RWPE2 (cell line): Measurements from ENCODE around the gene NEDD4L.

Source experiments
- ATAC-seq: fragments of 200-7000 bp; cut with Tn5 transposase; 3 replicates; pipeline ENCODE4 v1.9.1; 2021; ENCODE audit warnings: low read depth
- DNase-seq: peaks from one replicate; pipeline ENCODE4 v3.0.0-alpha.2; 2020; ENCODE audit warnings: low spot score
- H3K27ac ChIP-seq: fragments of 450-650 bp; 2 replicates; pipeline ENCODE4 v1.5.1; 2017; ENCODE audit warnings: mild to moderate bottlenecking; ENCODE audit not compliant: poor library complexity, severe bottlenecking
- H3K27me3 ChIP-seq: fragments of 250-450 bp; sonication (Bioruptor Pico); 2 replicates; pipeline ENCODE4 v1.5.1; 2021; ENCODE audit warnings: mild to moderate bottlenecking, moderate library complexity; ENCODE audit not compliant: insufficient read depth, poor library complexity, severe bottlenecking
- H3K36me3 ChIP-seq: fragments of 250-450 bp; sonication (Bioruptor Pico); 2 replicates; pipeline ENCODE4 v1.5.1; 2020; ENCODE audit warnings: low read depth, mild to moderate bottlenecking, moderate library complexity
- H3K4me1 ChIP-seq: fragments of 250-450 bp; sonication (Bioruptor Pico); 2 replicates; pipeline ENCODE4 v1.5.1; 2021; ENCODE audit warnings: mild to moderate bottlenecking, moderate library complexity; ENCODE audit not compliant: insufficient read depth, poor library complexity, severe bottlenecking
- H3K4me3 ChIP-seq: fragments of 250-450 bp; sonication (Bioruptor Pico); 2 replicates; pipeline ENCODE4 v1.5.1; 2021; ENCODE audit warnings: mild to moderate bottlenecking, moderate library complexity; ENCODE audit not compliant: severe bottlenecking
- H3K9me3 ChIP-seq: fragments of 250-450 bp; sonication (Bioruptor Pico); 2 replicates; pipeline ENCODE4 v1.5.1; 2021; ENCODE audit warnings: mild to moderate bottlenecking, moderate library complexity; ENCODE audit not compliant: severe bottlenecking
- TF ChIP-seq, protein P1 (sequence below): fragments of 450-650 bp; IDR thresholded peaks from one replicate; pipeline ENCODE4 v1.5.1; 2017; ENCODE audit warnings: mild to moderate bottlenecking, moderate library complexity; ENCODE audit not compliant: poor library complexity, severe bottlenecking

The NEDD4L gene

GRCh38 chr18:58394046-58394445, 350.0 kb downstream of the NEDD4L start:
- TF ChIP-seq, protein P1, sequence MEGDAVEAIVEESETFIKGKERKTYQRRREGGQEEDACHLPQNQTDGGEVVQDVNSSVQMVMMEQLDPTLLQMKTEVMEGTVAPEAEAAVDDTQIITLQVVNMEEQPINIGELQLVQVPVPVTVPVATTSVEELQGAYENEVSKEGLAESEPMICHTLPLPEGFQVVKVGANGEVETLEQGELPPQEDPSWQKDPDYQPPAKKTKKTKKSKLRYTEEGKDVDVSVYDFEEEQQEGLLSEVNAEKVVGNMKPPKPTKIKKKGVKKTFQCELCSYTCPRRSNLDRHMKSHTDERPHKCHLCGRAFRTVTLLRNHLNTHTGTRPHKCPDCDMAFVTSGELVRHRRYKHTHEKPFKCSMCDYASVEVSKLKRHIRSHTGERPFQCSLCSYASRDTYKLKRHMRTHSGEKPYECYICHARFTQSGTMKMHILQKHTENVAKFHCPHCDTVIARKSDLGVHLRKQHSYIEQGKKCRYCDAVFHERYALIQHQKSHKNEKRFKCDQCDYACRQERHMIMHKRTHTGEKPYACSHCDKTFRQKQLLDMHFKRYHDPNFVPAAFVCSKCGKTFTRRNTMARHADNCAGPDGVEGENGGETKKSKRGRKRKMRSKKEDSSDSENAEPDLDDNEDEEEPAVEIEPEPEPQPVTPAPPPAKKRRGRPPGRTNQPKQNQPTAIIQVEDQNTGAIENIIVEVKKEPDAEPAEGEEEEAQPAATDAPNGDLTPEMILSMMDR: no peak
- H3K36me3 ChIP-seq: peaks cover 79% of the 10 kb centered on the region
- ATAC-seq: no peak

DNA sequence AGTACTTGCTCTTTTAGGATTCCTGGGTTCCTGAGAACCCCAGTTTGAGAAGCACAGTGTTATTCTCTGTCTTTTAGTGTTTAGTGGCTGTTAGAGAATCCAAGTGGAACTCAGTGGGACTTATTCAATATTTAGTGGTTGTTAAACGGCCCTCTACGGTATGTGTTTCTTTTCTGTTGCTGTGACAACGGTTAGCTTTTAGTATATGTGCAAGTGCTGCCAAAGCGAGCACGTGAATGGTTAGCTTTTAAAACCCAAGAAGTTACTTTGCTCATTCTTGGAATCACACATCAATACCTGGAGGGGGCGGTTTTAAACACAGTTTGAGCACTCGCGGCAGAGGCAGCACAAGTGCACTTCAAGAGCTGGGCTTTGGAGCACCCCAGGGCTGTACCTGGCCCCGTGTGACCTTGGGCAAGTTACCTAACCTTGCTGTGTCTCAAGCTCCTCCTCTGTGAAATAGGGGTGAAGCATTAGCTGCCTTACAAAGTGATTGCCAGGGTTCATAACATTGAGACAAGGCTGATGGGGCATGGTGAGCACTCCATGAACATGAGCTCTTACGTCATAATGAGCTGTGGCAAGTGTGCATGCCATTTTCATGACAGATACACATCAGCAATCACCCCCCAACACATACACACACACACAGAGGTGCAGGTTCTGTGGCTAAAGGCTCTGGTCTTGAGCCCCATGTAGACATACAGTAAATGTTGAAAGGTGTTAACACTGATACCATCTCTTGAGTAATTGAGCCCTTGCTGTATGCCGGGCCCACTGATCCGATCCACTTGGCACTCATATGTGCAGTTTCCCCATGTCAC, 350.8 kb downstream of the NEDD4L start:
- DNase-seq: no peak
- no peaks in the 10 kb centered on the region for H3K9me3 ChIP-seq
- ATAC-seq: peak; percentile 20; the same call in 1 of the 3 replicates
- no peaks in the 10 kb centered on the region for H3K4me1 ChIP-seq
- no peak overlapping the region for H3K4me3 ChIP-seq
- H3K27ac ChIP-seq: no peak overlapping the region
- H3K27me3 ChIP-seq: no peaks in the 10 kb centered on the region
- H3K36me3 ChIP-seq: peaks cover 73% of the 10 kb centered on the region
- TF ChIP-seq, protein P1: no peak

More at GRCh38 chr18:58394046-58394445, 350.0 kb downstream of the NEDD4L start:
- no peaks in the 10 kb centered on the region for H3K27me3 ChIP-seq
- no peaks in the 10 kb centered on the region for H3K4me1 ChIP-seq
- H3K4me3 ChIP-seq: no peak overlapping the region
- no peak overlapping the region for H3K27ac ChIP-seq
- no peaks in the 10 kb centered on the region for H3K9me3 ChIP-seq
- no peak for DNase-seq

GRCh38 chr18:58396144-58396543, 352.1 kb downstream of the NEDD4L start:
- no peak overlapping the region for H3K27ac ChIP-seq
- no peak for DNase-seq
- no peaks in the 10 kb centered on the region for H3K9me3 ChIP-seq
- peaks cover 60% of the 10 kb centered on the region for H3K36me3 ChIP-seq
- H3K4me1 ChIP-seq: no peaks in the 10 kb centered on the region
- no peak for ATAC-seq
- TF ChIP-seq, protein P1: no peak
- no peak overlapping the region for H3K4me3 ChIP-seq
- no peaks in the 10 kb centered on the region for H3K27me3 ChIP-seq

- Histone ChIP-seq H3K36me3 (peaks cover 52% of the 10 kb centered on the region), H3K27ac (no peak overlapping the region), H3K27me3 (no peaks in the 10 kb centered on the region), H3K4me1 (no peaks in the 10 kb centered on the region), H3K9me3 (no peaks in the 10 kb centered on the region), H3K4me3 (no peak overlapping the region)
- ATAC-seq: no peak
- DNase-seq: no peak
- TF ChIP-seq, protein P1: no peak
These were observed 352.9 kb downstream of the NEDD4L start for GRCh38 chr18:58396966-58397365.

DNA sequence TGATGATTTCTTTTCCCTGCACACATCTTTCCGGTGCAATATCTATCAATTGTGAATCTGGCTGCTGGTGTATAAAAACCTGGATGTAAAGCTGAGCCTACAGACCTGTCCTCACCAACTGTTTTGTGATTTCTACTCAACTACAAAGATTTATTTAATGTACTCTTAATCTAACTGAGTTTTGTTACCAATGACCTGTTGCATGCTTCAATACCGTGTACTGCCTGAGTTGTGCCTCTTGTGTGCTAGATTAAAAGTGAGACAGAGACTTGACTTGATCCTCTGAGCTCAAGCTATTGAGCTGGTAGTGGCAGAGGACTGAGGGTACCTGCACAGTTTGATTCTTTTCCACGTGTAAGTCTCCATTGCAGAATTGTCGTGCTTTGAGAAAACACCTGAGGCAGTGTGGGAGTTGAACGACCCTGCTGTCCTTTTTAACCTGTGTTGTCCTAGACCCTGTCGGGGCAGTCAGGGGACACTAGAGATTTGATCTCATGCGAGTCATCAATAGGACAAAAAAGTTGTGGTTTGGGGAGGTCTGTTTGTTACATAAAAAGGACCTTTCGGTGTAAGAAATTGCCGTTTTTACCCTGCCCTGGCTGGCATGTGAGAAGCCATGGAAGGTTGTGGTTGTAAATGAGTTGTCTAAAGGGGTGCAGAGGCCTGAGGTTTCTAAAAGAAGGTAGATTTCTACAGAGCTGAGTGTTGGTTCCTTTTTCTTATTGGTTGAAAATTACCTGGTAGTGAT, 353.5 kb downstream of the NEDD4L start:
- TF ChIP-seq, protein P1: no peak
- Histone ChIP-seq H3K36me3 (peaks cover 46% of the 10 kb centered on the region), H3K4me3 (no peak overlapping the region), H3K27ac (no peak overlapping the region), H3K4me1 (no peaks in the 10 kb centered on the region), H3K9me3 (no peaks in the 10 kb centered on the region), H3K27me3 (no peaks in the 10 kb centered on the region)
- no peak for DNase-seq
- ATAC-seq: no peak
